K562 (cell line): Measurements from ENCODE around the gene HBB. TPM values are rescaled to one million over a fixed set of nuclear protein-coding genes. Genes with fewer than 3 reads are reported as not detected.
A peak's percentile ranks its signal among the peaks of the same experiment; 100 is the strongest.

Experiments
- ATF7 ChIP-seq: fragments of 450-650 bp; IDR thresholded peaks from 2 replicates; pipeline ENCODE4 v1.7.1; 2014; ENCODE audit warnings: mild to moderate bottlenecking, moderate library complexity
- CBFA2T3 ChIP-seq: fragments of 450-650 bp; IDR thresholded peaks from 2 replicates; pipeline ENCODE4 v1.6.1; 2017
- COPS2 ChIP-seq: fragments of 450-650 bp; conservative IDR thresholded peaks from 2 replicates; pipeline ENCODE4 v1.6.1; 2016; ENCODE audit warnings: mild to moderate bottlenecking, moderate library complexity
- ELF4 ChIP-seq: fragments of 450-650 bp; formaldehyde crosslinking; IDR thresholded peaks from 2 replicates; pipeline ENCODE4 v1.4.0; 2022; ENCODE audit warnings: missing genetic modification characterization
- FOSL1 ChIP-seq: fragments of 200-800 bp; sonication (Bioruptor generic); conservative IDR thresholded peaks from 2 replicates; pipeline ENCODE4 v1.6.1; 2016; ENCODE audit warnings: missing genetic modification characterization, missing compliant biosample characterization
- HDAC1 ChIP-seq, 2 experiments: fragments of 450-650 bp; IDR thresholded peaks; 2 replicates each; pipeline ENCODE4 v1.6.1; 2016 to 2017; ENCODE audit warnings: inconsistent platforms in 1 of 2, mild to moderate bottlenecking in 1 of 2, moderate library complexity in 1 of 2
- HMG20A ChIP-seq: fragments of 450-650 bp; formaldehyde crosslinking; conservative IDR thresholded peaks from 2 replicates; pipeline ENCODE4 v1.4.0; 2020; ENCODE audit warnings: mild to moderate bottlenecking, mixed read lengths
- MECOM ChIP-seq: fragments of 250-450 bp; sonication (Bioruptor Pico); IDR thresholded peaks from 2 replicates; pipeline ENCODE4 v1.8.0; 2022; ENCODE audit warnings: inconsistent platforms
- TAF1 ChIP-seq: IDR thresholded peaks from 2 replicates; pipeline ENCODE4 v1.6.1; 2011; ENCODE audit warnings: mild to moderate bottlenecking, low read length, moderate library complexity; ENCODE audit not compliant: insufficient read depth, control insufficient read depth, severe bottlenecking; ENCODE audit errors: extremely low read depth
- ZNF592 ChIP-seq: fragments of 450-650 bp; IDR thresholded peaks from 2 replicates; pipeline ENCODE4 v1.6.1; 2017; ENCODE audit warnings: antibody characterized with exemption, mild to moderate bottlenecking
- polyA plus RNA-seq, 8 experiments: library from polyadenylated mRNA; depleted of rRNA in 4 of 8; stranded (reverse) in 5 of 8; unstranded in 3 of 8; fragments of >200 nt; fragmentation: Nextera tagmentation in 2 of 8; fragmentation: Illumina TruSeq in 1 of 8; extraction: Ambion mirVana in 2 of 8; extraction: Trizol in 1 of 8; gene quantifications; 2 replicates each; pipeline versions ENCODE4 v1.2.1 to v1.2.3, GENCODE V29; 2011 to 2014; ENCODE audit warnings: inconsistent platforms in 1 of 8, missing spikeins in 1 of 8
- total RNA-seq, 7 experiments: library from RNA; depleted of rRNA in 6 of 7; stranded (reverse); fragments of >200 nt in 6 of 7; fragmentation: Illumina TruSeq in 2 of 7; extraction: Trizol in 2 of 7; gene quantifications; 2 replicates each; pipeline versions ENCODE4 v1.2.1 to v1.2.3, GENCODE V29; 2011 to 2021; ENCODE audit warnings: low replicate concordance in 1 of 7
- TF ChIP-seq, protein P1 (sequence below), 2 experiments: fragments of 450-650 bp; conservative IDR thresholded peaks; 2 replicates each; pipeline ENCODE4 v1.6.1; 2017; ENCODE audit warnings: mild to moderate bottlenecking in 2 of 2, moderate library complexity in 2 of 2
- TF ChIP-seq, protein P2 (sequence below), 2 experiments: fragments of 450-650 bp; formaldehyde crosslinking in 1 of 2; IDR thresholded peaks; 2 replicates each; pipeline versions ENCODE4 v1.4.0 to v1.6.1; 2014 to 2020; ENCODE audit warnings: mild to moderate bottlenecking in 2 of 2, borderline replicate concordance in 1 of 2, low read depth in 1 of 2

The HBB gene
- total and polyA plus RNA-seq, 9 of the 15 experiments (the other 6 are each of a cell fraction or from before 2014, with no cell fraction given), result 0.33 to 3.4 (median 1.2) TPM; not detected in 2

DNA sequence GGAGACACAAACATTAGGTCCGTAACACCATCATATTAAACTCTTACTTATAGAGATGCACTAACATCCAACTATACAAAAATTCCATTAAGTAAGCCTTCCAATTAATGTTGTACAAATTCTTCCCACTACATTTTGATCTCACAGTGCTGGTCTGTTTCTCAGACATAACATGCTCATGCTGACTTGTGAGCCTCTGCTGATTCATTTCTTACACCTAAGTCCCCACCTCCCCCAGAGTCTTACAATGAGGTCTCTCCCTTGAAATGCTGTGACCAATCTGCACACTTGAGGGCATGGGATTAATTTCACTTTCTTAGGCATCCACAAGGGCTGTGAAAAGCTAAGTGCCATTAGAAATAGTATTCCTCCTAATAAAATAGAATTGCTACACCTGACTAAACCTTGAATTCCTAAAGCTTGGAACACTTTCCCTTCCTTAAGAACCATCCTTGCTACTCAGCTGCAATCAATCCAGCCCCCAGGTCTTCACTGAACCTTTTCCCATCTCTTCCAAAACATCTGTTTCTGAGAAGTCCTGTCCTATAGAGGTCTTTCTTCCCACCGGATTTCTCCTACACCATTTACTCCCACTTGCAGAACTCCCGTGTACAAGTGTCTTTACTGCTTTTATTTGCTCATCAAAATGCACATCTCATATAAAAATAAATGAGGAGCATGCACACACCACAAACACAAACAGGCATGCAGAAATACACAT is 20.8 kb upstream of the HBB start (continued):
- TF ChIP-seq, protein P1, sequence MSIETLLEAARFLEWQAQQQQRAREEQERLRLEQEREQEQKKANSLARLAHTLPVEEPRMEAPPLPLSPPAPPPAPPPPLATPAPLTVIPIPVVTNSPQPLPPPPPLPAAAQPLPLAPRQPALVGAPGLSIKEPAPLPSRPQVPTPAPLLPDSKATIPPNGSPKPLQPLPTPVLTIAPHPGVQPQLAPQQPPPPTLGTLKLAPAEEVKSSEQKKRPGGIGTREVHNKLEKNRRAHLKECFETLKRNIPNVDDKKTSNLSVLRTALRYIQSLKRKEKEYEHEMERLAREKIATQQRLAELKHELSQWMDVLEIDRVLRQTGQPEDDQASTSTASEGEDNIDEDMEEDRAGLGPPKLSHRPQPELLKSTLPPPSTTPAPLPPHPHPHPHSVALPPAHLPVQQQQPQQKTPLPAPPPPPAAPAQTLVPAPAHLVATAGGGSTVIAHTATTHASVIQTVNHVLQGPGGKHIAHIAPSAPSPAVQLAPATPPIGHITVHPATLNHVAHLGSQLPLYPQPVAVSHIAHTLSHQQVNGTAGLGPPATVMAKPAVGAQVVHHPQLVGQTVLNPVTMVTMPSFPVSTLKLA (conservative IDR thresholded peaks at IDR 0.05), result peak in 1 of 2 experiments; percentile 38; a peak in 1 of 4 replicates
- peak; percentile 35; the same call in 1 of the 2 replicates for TF ChIP-seq MECOM (CRISPR knock-in tag)
- TF ChIP-seq FOSL1, result peak; percentile 55; the same call in 1 of the 2 replicates
- TF ChIP-seq ZNF592, result peak; percentile 44; the same call in 1 of the 2 replicates
- TF ChIP-seq, protein P2, sequence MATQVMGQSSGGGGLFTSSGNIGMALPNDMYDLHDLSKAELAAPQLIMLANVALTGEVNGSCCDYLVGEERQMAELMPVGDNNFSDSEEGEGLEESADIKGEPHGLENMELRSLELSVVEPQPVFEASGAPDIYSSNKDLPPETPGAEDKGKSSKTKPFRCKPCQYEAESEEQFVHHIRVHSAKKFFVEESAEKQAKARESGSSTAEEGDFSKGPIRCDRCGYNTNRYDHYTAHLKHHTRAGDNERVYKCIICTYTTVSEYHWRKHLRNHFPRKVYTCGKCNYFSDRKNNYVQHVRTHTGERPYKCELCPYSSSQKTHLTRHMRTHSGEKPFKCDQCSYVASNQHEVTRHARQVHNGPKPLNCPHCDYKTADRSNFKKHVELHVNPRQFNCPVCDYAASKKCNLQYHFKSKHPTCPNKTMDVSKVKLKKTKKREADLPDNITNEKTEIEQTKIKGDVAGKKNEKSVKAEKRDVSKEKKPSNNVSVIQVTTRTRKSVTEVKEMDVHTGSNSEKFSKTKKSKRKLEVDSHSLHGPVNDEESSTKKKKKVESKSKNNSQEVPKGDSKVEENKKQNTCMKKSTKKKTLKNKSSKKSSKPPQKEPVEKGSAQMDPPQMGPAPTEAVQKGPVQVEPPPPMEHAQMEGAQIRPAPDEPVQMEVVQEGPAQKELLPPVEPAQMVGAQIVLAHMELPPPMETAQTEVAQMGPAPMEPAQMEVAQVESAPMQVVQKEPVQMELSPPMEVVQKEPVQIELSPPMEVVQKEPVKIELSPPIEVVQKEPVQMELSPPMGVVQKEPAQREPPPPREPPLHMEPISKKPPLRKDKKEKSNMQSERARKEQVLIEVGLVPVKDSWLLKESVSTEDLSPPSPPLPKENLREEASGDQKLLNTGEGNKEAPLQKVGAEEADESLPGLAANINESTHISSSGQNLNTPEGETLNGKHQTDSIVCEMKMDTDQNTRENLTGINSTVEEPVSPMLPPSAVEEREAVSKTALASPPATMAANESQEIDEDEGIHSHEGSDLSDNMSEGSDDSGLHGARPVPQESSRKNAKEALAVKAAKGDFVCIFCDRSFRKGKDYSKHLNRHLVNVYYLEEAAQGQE (IDR thresholded peaks at IDR 0.05; ENCODE audit: borderline replicate concordance), result 0 out of 2 replicates have a peak, but pooled peaks have one; percentile 1
- TF ChIP-seq, protein P2 (CRISPR knock-in tag; IDR thresholded peaks at IDR 0.05; ENCODE audit: low read depth), result no peak
- TF ChIP-seq HDAC1 (IDR thresholded peaks at IDR 0.05), result 0 out of 4 replicates have a peak, but pooled peaks of 1 of the 2 experiments have one; percentile 20
- TF ChIP-seq TAF1, result peak; percentile 6
- 0 out of 2 replicates have a peak, but pooled peaks have one; percentile 5 for TF ChIP-seq CBFA2T3
- TF ChIP-seq ELF4 (CRISPR knock-in tag), result peak; percentile 42; the same call in 1 of the 2 replicates
- no peak for TF ChIP-seq COPS2
- 0 out of 2 replicates have a peak, but pooled peaks have one; percentile 54 for TF ChIP-seq ATF7
- no peak for TF ChIP-seq HMG20A
